Measurements from ENCODE around the gene LBHD1. TPM values are rescaled to one million over a fixed set of nuclear protein-coding genes. Genes with fewer than 3 reads are reported as not detected.

The LBHD1 gene
- total RNA-seq, 2 experiments from 2014 or later = 9.3 to 22.3 TPM

Small RNA genes lying within 50 kb of the gene (small RNA-seq; reads per million reads assigned to genes)
- gene SNORA57 = not detected

Other genes starting within 250 kb of the LBHD1 start
- gene AHNAK, start 125.5 kb downstream of the LBHD1 start, total RNA-seq (2014; rRNA removed; shearing (Covaris generic)) = 0.08 and 0.28 TPM in 2 replicates
- 0.21 and 0.30 TPM in 2 replicates for gene AHNAK, start 125.5 kb downstream of the LBHD1 start, total RNA-seq (2022)
- 2,328 and 2,651 TPM in 2 replicates for gene EEF1G, start 98.4 kb downstream of the LBHD1 start, total RNA-seq (2014; rRNA removed; shearing (Covaris generic))
- gene EEF1G, start 98.4 kb downstream of the LBHD1 start, total RNA-seq (2022) = 1,778 and 1,903 TPM in 2 replicates
- 15.6 and 22.5 TPM in 2 replicates for gene TUT1, start 80.7 kb downstream of the LBHD1 start, total RNA-seq (2014; rRNA removed; shearing (Covaris generic))
- 38.2 and 40.4 TPM in 2 replicates for gene TUT1, start 80.7 kb downstream of the LBHD1 start, total RNA-seq (2022)
- 130 and 133 TPM in 2 replicates for gene MTA2, start 70.4 kb downstream of the LBHD1 start, total RNA-seq (2014; rRNA removed; shearing (Covaris generic))
- gene MTA2, start 70.4 kb downstream of the LBHD1 start, total RNA-seq (2022) = 162 and 174 TPM in 2 replicates
- 41.2 and 52.8 TPM in 2 replicates for gene EML3, start 59.5 kb downstream of the LBHD1 start, total RNA-seq (2014; rRNA removed; shearing (Covaris generic))
- 81.6 and 92.6 TPM in 2 replicates for gene EML3, start 59.5 kb downstream of the LBHD1 start, total RNA-seq (2022)
- gene ROM1, start 59.0 kb downstream of the LBHD1 start, total RNA-seq (2014; rRNA removed; shearing (Covaris generic)) = 0.69 and 1.1 TPM in 2 replicates
- gene ROM1, start 59.0 kb downstream of the LBHD1 start, total RNA-seq (2022) = 1.2 and 2.5 TPM in 2 replicates
- gene B3GAT3, start 50.3 kb downstream of the LBHD1 start, total RNA-seq (2014; rRNA removed; shearing (Covaris generic)) = 55.8 and 74.3 TPM in 2 replicates
- 66.2 and 71.3 TPM in 2 replicates for gene B3GAT3, start 50.3 kb downstream of the LBHD1 start, total RNA-seq (2022)
- gene GANAB, start 25.7 kb downstream of the LBHD1 start, total RNA-seq (2014; rRNA removed; shearing (Covaris generic)) = 91.4 and 108 TPM in 2 replicates
- 205 and 217 TPM in 2 replicates for gene GANAB, start 25.7 kb downstream of the LBHD1 start, total RNA-seq (2022)
- gene INTS5, start 19.0 kb downstream of the LBHD1 start, total RNA-seq (2014; rRNA removed; shearing (Covaris generic)) = 22.5 and 25.5 TPM in 2 replicates
- gene INTS5, start 19.0 kb downstream of the LBHD1 start, total RNA-seq (2022) = 22.1 and 25.1 TPM in 2 replicates
- gene C11orf98, start 7.1 kb downstream of the LBHD1 start, total RNA-seq (2014; rRNA removed; shearing (Covaris generic)) = 148 and 194 TPM in 2 replicates
- gene C11orf98, start 7.1 kb downstream of the LBHD1 start, total RNA-seq (2022) = 84.4 and 105 TPM in 2 replicates
- 88.4 and 90.8 TPM in 2 replicates for gene CSKMT, start 7.0 kb downstream of the LBHD1 start, total RNA-seq (2014; rRNA removed; shearing (Covaris generic))
- gene CSKMT, start 7.0 kb downstream of the LBHD1 start, total RNA-seq (2022) = 52.6 and 80.1 TPM in 2 replicates
- 40.0 and 40.3 TPM in 2 replicates for gene UQCC3, start 594 bp downstream of the LBHD1 start, total RNA-seq (2014; rRNA removed; shearing (Covaris generic))
- 13.1 and 15.5 TPM in 2 replicates for gene UQCC3, start 594 bp downstream of the LBHD1 start, total RNA-seq (2022)
- 101 and 123 TPM in 2 replicates for gene UBXN1, start 6.8 kb upstream of the LBHD1 start, total RNA-seq (2014; rRNA removed; shearing (Covaris generic))
- 129 and 140 TPM in 2 replicates for gene UBXN1, start 6.8 kb upstream of the LBHD1 start, total RNA-seq (2022)
- 0.79 and 1.3 TPM in 2 replicates for gene LRRN4CL, start 17.3 kb upstream of the LBHD1 start, total RNA-seq (2014; rRNA removed; shearing (Covaris generic))
- 0.65 TPM in 2 replicates for gene LRRN4CL, start 17.3 kb upstream of the LBHD1 start, total RNA-seq (2022)
- gene BSCL2, start 35.2 kb upstream of the LBHD1 start, total RNA-seq (2014; rRNA removed; shearing (Covaris generic)) = 20.7 and 21.6 TPM in 2 replicates
- 46.2 and 46.7 TPM in 2 replicates for gene BSCL2, start 35.2 kb upstream of the LBHD1 start, total RNA-seq (2022)
- gene GNG3, start 35.4 kb upstream of the LBHD1 start, total RNA-seq (2014; rRNA removed; shearing (Covaris generic)) = not detected in 2 replicates
- gene GNG3, start 35.4 kb upstream of the LBHD1 start, total RNA-seq (2022) = not detected in 2 replicates
- gene HNRNPUL2, start 55.2 kb upstream of the LBHD1 start, total RNA-seq (2014; rRNA removed; shearing (Covaris generic)) = 8.3 and 19.2 TPM in 2 replicates
- gene HNRNPUL2, start 55.2 kb upstream of the LBHD1 start, total RNA-seq (2022) = 59.2 and 64.4 TPM in 2 replicates
- 36.7 and 51.7 TPM in 2 replicates for gene TTC9C, start 56.2 kb upstream of the LBHD1 start, total RNA-seq (2014; rRNA removed; shearing (Covaris generic))
- 70.2 and 75.1 TPM in 2 replicates for gene TTC9C, start 56.2 kb upstream of the LBHD1 start, total RNA-seq (2022)
- 11.1 and 11.8 TPM in 2 replicates for gene ZBTB3, start 81.9 kb upstream of the LBHD1 start, total RNA-seq (2014; rRNA removed; shearing (Covaris generic))
- 10.7 and 11.3 TPM in 2 replicates for gene ZBTB3, start 81.9 kb upstream of the LBHD1 start, total RNA-seq (2022)
- 108 and 118 TPM in 2 replicates for gene POLR2G, start 89.3 kb upstream of the LBHD1 start, total RNA-seq (2014; rRNA removed; shearing (Covaris generic))
- gene POLR2G, start 89.3 kb upstream of the LBHD1 start, total RNA-seq (2022) = 115 and 118 TPM in 2 replicates
- 23.7 and 26.1 TPM in 2 replicates for gene TAF6L, start 99.1 kb upstream of the LBHD1 start, total RNA-seq (2014; rRNA removed; shearing (Covaris generic))
- gene TAF6L, start 99.1 kb upstream of the LBHD1 start, total RNA-seq (2022) = 24.1 and 29.9 TPM in 2 replicates
- gene TMEM179B, start 115.1 kb upstream of the LBHD1 start, total RNA-seq (2014; rRNA removed; shearing (Covaris generic)) = 22.8 and 33.1 TPM in 2 replicates
- 18.6 and 21.5 TPM in 2 replicates for gene TMEM179B, start 115.1 kb upstream of the LBHD1 start, total RNA-seq (2022)
- 32.6 and 42.9 TPM in 2 replicates for gene TMEM223, start 119.7 kb upstream of the LBHD1 start, total RNA-seq (2014; rRNA removed; shearing (Covaris generic))
- gene TMEM223, start 119.7 kb upstream of the LBHD1 start, total RNA-seq (2022) = 15.8 and 24.4 TPM in 2 replicates
- 35.1 and 53.3 TPM in 2 replicates for gene NXF1, start 133.2 kb upstream of the LBHD1 start, total RNA-seq (2014; rRNA removed; shearing (Covaris generic))
- gene NXF1, start 133.2 kb upstream of the LBHD1 start, total RNA-seq (2022) = 50.5 and 62.0 TPM in 2 replicates
- 21.7 and 30.6 TPM in 2 replicates for gene STX5, start 159.8 kb upstream of the LBHD1 start, total RNA-seq (2014; rRNA removed; shearing (Covaris generic))
- gene STX5, start 159.8 kb upstream of the LBHD1 start, total RNA-seq (2022) = 41.0 and 47.5 TPM in 2 replicates
- gene TEX54, start 160.6 kb upstream of the LBHD1 start, total RNA-seq (2014; rRNA removed; shearing (Covaris generic)) = 1.0 TPM in 1 of 2 replicates, not detected in the other
- 0.89 TPM in 1 of 2 replicates, not detected in the other for gene TEX54, start 160.6 kb upstream of the LBHD1 start, total RNA-seq (2022)
- gene WDR74, start 167.3 kb upstream of the LBHD1 start, total RNA-seq (2014; rRNA removed; shearing (Covaris generic)) = 139 and 169 TPM in 2 replicates
- gene WDR74, start 167.3 kb upstream of the LBHD1 start, total RNA-seq (2022) = 85.0 and 98.4 TPM in 2 replicates
- gene SLC3A2, start 208.6 kb upstream of the LBHD1 start, total RNA-seq (2014; rRNA removed; shearing (Covaris generic)) = 289 and 291 TPM in 2 replicates
- 321 and 339 TPM in 2 replicates for gene SLC3A2, start 208.6 kb upstream of the LBHD1 start, total RNA-seq (2022)
- not detected in 2 replicates for gene CHRM1, start 249.1 kb upstream of the LBHD1 start, total RNA-seq (2014; rRNA removed; shearing (Covaris generic))
- gene CHRM1, start 249.1 kb upstream of the LBHD1 start, total RNA-seq (2022) = not detected in 2 replicates